WERI-Rb-1 (cell line): ENCODE results near the gene NOPCHAP1.

Experiments used
- DNase-seq: peaks from one replicate; pipeline ENCODE4 v3.0.0-alpha.2; 2020
- H3K27ac ChIP-seq: fragments of 250-450 bp; sonication (Bioruptor Pico); 2 replicates; pipeline ENCODE4 v1.5.1; 2020; ENCODE audit warnings: mild to moderate bottlenecking, moderate library complexity
- H3K27me3 ChIP-seq: fragments of 250-450 bp; sonication (Bioruptor Pico); 2 replicates; pipeline ENCODE4 v1.5.1; 2021; ENCODE audit warnings: mild to moderate bottlenecking, low read depth, moderate library complexity; ENCODE audit not compliant: insufficient read depth, severe bottlenecking
- H3K36me3 ChIP-seq: fragments of 250-450 bp; sonication (Bioruptor Pico); 2 replicates; pipeline ENCODE4 v1.5.1; 2020; ENCODE audit warnings: mild to moderate bottlenecking, moderate library complexity
- H3K4me3 ChIP-seq: 2 replicates; pipeline ENCODE4 v1.5.1; 2011; ENCODE audit warnings: low read depth, mild to moderate bottlenecking, control low read depth, low read length
- H3K9me3 ChIP-seq: fragments of 250-450 bp; sonication (Bioruptor Pico); 2 replicates; pipeline ENCODE4 v1.5.1; 2021; ENCODE audit warnings: mild to moderate bottlenecking, moderate library complexity; ENCODE audit not compliant: severe bottlenecking
- CTCF ChIP-seq: IDR thresholded peaks from 2 replicates; pipeline ENCODE4 v1.5.1; 2011; ENCODE audit warnings: low read depth, mild to moderate bottlenecking, control low read depth, inconsistent platforms, low read length

Gene NOPCHAP1

GRCh38 chr12:105018012-105018411, 31.9 kb downstream of the NOPCHAP1 start:
- H3K4me3 ChIP-seq = no peak overlapping the region
- peaks cover 6% of the 10 kb centered on the region; the same call in 1 of the 2 replicates for H3K36me3 ChIP-seq
- TF ChIP-seq CTCF = no peak

GRCh38 chr12:105018776-105019175, 32.7 kb downstream of the NOPCHAP1 start:
- Histone ChIP-seq H3K27me3 (no peaks in the 10 kb centered on the region), H3K9me3 (no peaks in the 10 kb centered on the region), H3K4me3 (no peak overlapping the region), H3K27ac (no peak overlapping the region), H3K36me3 (peaks cover 5% of the 10 kb centered on the region; the same call in 1 of the 2 replicates)
- peak; percentile 67 for DNase-seq
- no peak for TF ChIP-seq CTCF

More at GRCh38 chr12:105018012-105018411, 31.9 kb downstream of the NOPCHAP1 start:
- Histone ChIP-seq H3K27ac (no peak overlapping the region), H3K9me3 (no peaks in the 10 kb centered on the region), H3K27me3 (no peaks in the 10 kb centered on the region)
- no peak for DNase-seq

- H3K4me3 ChIP-seq = no peak overlapping the region
- no peak for DNase-seq
- H3K9me3 ChIP-seq = no peaks in the 10 kb centered on the region
- H3K27ac ChIP-seq = no peak overlapping the region
- H3K27me3 ChIP-seq = no peaks in the 10 kb centered on the region
- TF ChIP-seq CTCF = no peak
- peaks cover 5% of the 10 kb centered on the region; the same call in 1 of the 2 replicates for H3K36me3 ChIP-seq
Observed at GRCh38 chr12:105020241-105020962, 34.3 kb downstream of the NOPCHAP1 start.

GRCh38 chr12:105024928-105025327, 38.8 kb downstream of the NOPCHAP1 start:
- H3K27ac ChIP-seq = no peak overlapping the region
- no peaks in the 10 kb centered on the region for H3K36me3 ChIP-seq
- H3K4me3 ChIP-seq = no peak overlapping the region
- DNase-seq = no peak
- TF ChIP-seq CTCF = no peak
- H3K9me3 ChIP-seq = no peaks in the 10 kb centered on the region
- no peaks in the 10 kb centered on the region for H3K27me3 ChIP-seq

- no peak for DNase-seq
- Histone ChIP-seq H3K9me3 (no peaks in the 10 kb centered on the region), H3K27ac (no peak overlapping the region), H3K4me3 (no peak overlapping the region), H3K27me3 (no peaks in the 10 kb centered on the region), H3K36me3 (no peaks in the 10 kb centered on the region)
- TF ChIP-seq CTCF = no peak
Observed at GRCh38 chr12:105025890-105026289, 39.8 kb downstream of the NOPCHAP1 start.

- no peak overlapping the region for H3K27ac ChIP-seq
- no peak overlapping the region for H3K4me3 ChIP-seq
- DNase-seq = no peak
- no peak for TF ChIP-seq CTCF
- no peaks in the 10 kb centered on the region for H3K9me3 ChIP-seq
- H3K27me3 ChIP-seq = no peaks in the 10 kb centered on the region
- no peaks in the 10 kb centered on the region for H3K36me3 ChIP-seq
Observed at GRCh38 chr12:105026411-105026810, 40.3 kb downstream of the NOPCHAP1 start.
